IMR-90 (cell line): Measurements from ENCODE around the gene TMCC3. TPM values are rescaled to one million over a fixed set of nuclear protein-coding genes. Genes with fewer than 3 reads are reported as not detected.

Experiments used
- ATAC-seq: fragments of 200-7000 bp; cut with Tn5 transposase; 2 replicates; pipeline ENCODE4 v1.9.1; 2020; ENCODE audit warnings: low read depth, mild to moderate bottlenecking, moderate library complexity
- BruUV-seq: library from RNA; stranded (reverse); fragments of 400-500 nt; replicated peaks from 2 replicates; lab custom pipeline; 2021; lab: Mats Ljungman, UMichigan
- CTCF ChIA-PET: fragments of 300-600 bp; formaldehyde crosslinking; extraction: SDS; loops from one replicate; lab custom pipeline; 2021; ENCODE audit warnings: antibody characterized with exemption; lab: Yijun Ruan, JAX
- POLR2A ChIA-PET: fragments of 300-600 bp; sonication (Branson Sonifier 250); formaldehyde crosslinking; loops from one replicate; lab custom pipeline; 2022; ENCODE audit warnings: antibody characterized with exemption; ENCODE audit not compliant: unreplicated experiment; lab: Charles Lee
- DNase-seq: peaks from one replicate; pipeline ENCODE4 v3.0.0; 2013
- H2AFZ ChIP-seq: replicated peaks from 2 replicates; pipeline ENCODE3; 2013; ENCODE audit warnings: low read length, mild to moderate bottlenecking; ENCODE audit not compliant: poor library complexity
- H2AK5ac ChIP-seq: 2 replicates; pipeline ENCODE4 v1.6.1; 2013; ENCODE audit warnings: low read depth, low read length, inconsistent platforms
- H2AK9ac ChIP-seq: replicated peaks from 2 replicates; pipeline ENCODE3; 2013; ENCODE audit warnings: mild to moderate bottlenecking, low read depth, low read length, moderate library complexity; ENCODE audit not compliant: poor library complexity
- H2BK120ac ChIP-seq: 2 replicates; pipeline ENCODE4 v1.6.1; 2013; ENCODE audit warnings: low read depth, low read length, inconsistent platforms
- H2BK15ac ChIP-seq: 3 replicates; pipeline ENCODE4 v1.6.1; 2013; ENCODE audit warnings: low read depth, low read length, inconsistent platforms
- H2BK20ac ChIP-seq: 2 replicates; pipeline ENCODE4 v1.6.1; 2013; ENCODE audit warnings: low read depth, mild to moderate bottlenecking, inconsistent platforms, low read length, moderate library complexity
- H2BK5ac ChIP-seq: 2 replicates; pipeline ENCODE4 v1.6.1; 2013; ENCODE audit warnings: mild to moderate bottlenecking, low read depth, low read length, inconsistent platforms; ENCODE audit not compliant: poor library complexity, severe bottlenecking
- H3K14ac ChIP-seq: replicated peaks from 2 replicates; pipeline ENCODE4 v1.6.1; 2013; ENCODE audit warnings: low read depth, low read length, inconsistent platforms
- H3K18ac ChIP-seq: 2 replicates; pipeline ENCODE4 v1.6.1; 2013; ENCODE audit warnings: low read depth, low read length, control low read depth
- H3K23ac ChIP-seq: 2 replicates; pipeline ENCODE4 v1.6.1; 2013; ENCODE audit warnings: low read depth, low read length, inconsistent platforms
- H3K27ac ChIP-seq: 2 replicates; pipeline ENCODE4 v1.5.1; 2013; ENCODE audit warnings: mild to moderate bottlenecking, control low read depth, low read length; ENCODE audit not compliant: insufficient read depth
- H3K27me3 ChIP-seq: 2 replicates; pipeline ENCODE4 v1.6.1; 2013; ENCODE audit warnings: low read length; ENCODE audit not compliant: control insufficient read depth, insufficient read depth
- H3K36me3 ChIP-seq: 2 replicates; pipeline ENCODE4 v1.6.1; 2013; ENCODE audit warnings: low read length, mixed read lengths; ENCODE audit not compliant: control insufficient read depth, insufficient read depth
- H3K4ac ChIP-seq: 2 replicates; pipeline ENCODE4 v1.6.1; 2013; ENCODE audit warnings: low read depth, low read length, inconsistent platforms
- H3K4me1 ChIP-seq: 2 replicates; pipeline ENCODE4 v1.6.1; 2013; ENCODE audit warnings: low read length, mixed read lengths; ENCODE audit not compliant: control insufficient read depth, insufficient read depth
- H3K4me2 ChIP-seq: 2 replicates; pipeline ENCODE4 v1.6.1; 2013; ENCODE audit warnings: low read depth, mild to moderate bottlenecking, control low read depth, low read length, moderate library complexity
- H3K4me3 ChIP-seq: 2 replicates; pipeline ENCODE4 v1.5.1; 2013; ENCODE audit warnings: low read depth, mild to moderate bottlenecking, control low read depth, low read length, moderate library complexity; ENCODE audit not compliant: insufficient read depth
- H3K56ac ChIP-seq: 2 replicates; pipeline ENCODE4 v1.6.1; 2013; ENCODE audit warnings: low read length, inconsistent platforms; ENCODE audit not compliant: insufficient read depth; ENCODE audit errors: extremely low read depth
- H3K79me1 ChIP-seq, 2 experiments: 2 replicates each; pipeline ENCODE4 v1.6.1; 2013; ENCODE audit warnings: low read length in 2 of 2, inconsistent platforms in 1 of 2, low read depth in 1 of 2
- H3K9ac ChIP-seq: 2 replicates; pipeline ENCODE4 v1.6.1; 2013; ENCODE audit warnings: low read depth, low read length, control low read depth
- H3K9me1 ChIP-seq: 2 replicates; pipeline ENCODE4 v1.6.1; 2013; ENCODE audit warnings: low read length, inconsistent platforms; ENCODE audit not compliant: insufficient read depth
- H3K9me3 ChIP-seq: 2 replicates; pipeline ENCODE4 v1.6.1; 2013; ENCODE audit warnings: low read length; ENCODE audit not compliant: control insufficient read depth, insufficient read depth
- H4K20me1 ChIP-seq: 2 replicates; pipeline ENCODE4 v1.6.1; 2013; ENCODE audit warnings: low read length, inconsistent platforms; ENCODE audit not compliant: insufficient read depth
- H4K5ac ChIP-seq: 2 replicates; pipeline ENCODE4 v1.6.1; 2013; ENCODE audit warnings: mild to moderate bottlenecking, low read depth, low read length, control low read depth
- H4K8ac ChIP-seq, 2 experiments: 2 replicates each; pipeline ENCODE4 v1.6.1; 2013; ENCODE audit warnings: low read depth in 2 of 2, low read length in 2 of 2, control low read depth in 1 of 2, inconsistent platforms in 1 of 2
- H4K91ac ChIP-seq: 2 replicates; pipeline ENCODE4 v1.6.1; 2013; ENCODE audit warnings: low read depth, low read length, inconsistent platforms; ENCODE audit not compliant: insufficient read depth
- FOS ChIP-seq: fragments of 150-350 bp; IDR thresholded peaks from 2 replicates; pipeline ENCODE4 v1.6.1; 2016; ENCODE audit warnings: low read depth, low read length
- RFX5 ChIP-seq: IDR thresholded peaks from 2 replicates; pipeline ENCODE4 v1.8.0; 2012; ENCODE audit warnings: low read depth, mild to moderate bottlenecking, low read length, moderate library complexity
- USF2 ChIP-seq: fragments of 150-350 bp; IDR thresholded peaks from 2 replicates; pipeline ENCODE4 v1.6.1; 2017; ENCODE audit warnings: mild to moderate bottlenecking, antibody characterized with exemption, low read length, low read depth
- WGBS, 2 experiments: methylation state at CpG; one replicate each; pipeline versions ENCODE4 v1.1.5 to v1.1.7; 2013; ENCODE audit warnings: missing lambda C conversion rate in 2 of 2; ENCODE audit not compliant: insufficient read length in 1 of 2; ENCODE audit errors: extremely low coverage in 2 of 2; 5-methylcytosine and 5-hydroxymethylcytosine counted together
- dilution Hi-C: fragments of 300-500 bp; cut with HindIII; formaldehyde crosslinking; loops from one replicate; pipeline ENCODE4 v1.14.3; 2018; ENCODE audit warnings: low sequenced_read_pairs; ENCODE audit not compliant: unreplicated experiment
- in situ Hi-C: fragments of 300-500 bp; cut with MboI; formaldehyde crosslinking; loops from 3 replicates; pipeline ENCODE4 v1.14.3; 2019; ENCODE audit warnings: low sequenced_read_pairs, inconsistent platforms, mixed read lengths
- intact Hi-C: fragments of 100-400 bp; cut with micrococcal nuclease; formaldehyde crosslinking; loops from 2 replicates; pipeline ENCODE4 v1.10.0; 2022
- polyA plus RNA-seq, 3 experiments: library from polyadenylated mRNA; depleted of rRNA; stranded (reverse); fragments of >200 nt; gene quantifications; 2 replicates each; pipeline ENCODE4 v1.2.3, GENCODE V29; 2012; ENCODE audit warnings: low replicate concordance in 1 of 3
- total RNA-seq: library from RNA; depleted of rRNA; stranded (reverse); fragments of >200 nt; gene quantifications from 2 replicates; pipeline ENCODE4 v1.2.3, GENCODE V29; 2012

Gene TMCC3
- total and polyA plus RNA-seq, 2 of the 4 experiments (the other 2 are of a cell fraction): 0.14 to 0.36 TPM

GRCh38 chr12:94565683-94566082 is 84.7 kb downstream of the TMCC3 start:
- CTCF ChIA-PET: no interaction called here
- Histone ChIP-seq H3K14ac (no peak overlapping the region), H3K23ac (no peak overlapping the region), H2AFZ (no peak overlapping the region), H3K4ac (no peak overlapping the region), H4K91ac (no peak overlapping the region), H2BK5ac (no peak overlapping the region), H3K56ac (no peak overlapping the region), H3K4me1 (no peaks in the 10 kb centered on the region), H3K9me1 (no peaks in the 10 kb centered on the region), H4K8ac (no peak overlapping the region), H4K20me1 (no peaks in the 10 kb centered on the region), H3K79me1 (no peaks in the 10 kb centered on the region), H3K18ac (no peak overlapping the region), H3K4me3 (no peak overlapping the region), H2BK15ac (no peak overlapping the region), H2AK9ac (no peak overlapping the region), H2BK120ac (no peak overlapping the region), H3K27me3 (peaks cover 24% of the 10 kb centered on the region), H3K9me3 (no peaks in the 10 kb centered on the region), H3K9ac (no peak overlapping the region), H3K36me3 (no peaks in the 10 kb centered on the region), H3K27ac (no peak overlapping the region), H4K5ac (no peak overlapping the region), H3K4me2 (no peak overlapping the region), H2BK20ac (no peak overlapping the region), H2AK5ac (no peak overlapping the region)
- POLR2A ChIA-PET: no interaction called here
- no TSS peak for BruUV-seq
- TF ChIP-seq FOS (no peak), RFX5 (no peak), USF2 (no peak)
- DNase-seq: no peak
- 86% methylated on average over 3 of the region's 8 CpGs; no CpG with 5 or more reads in 1 of the 2 experiments for WGBS, 2 experiments
- dilution Hi-C loops: no loop called here
- in situ Hi-C loops: no loop called here
- ATAC-seq: no peak
- intact Hi-C loops: no loop called here
